ENCODE data around the gene DNAJC24.

DNAJC24 gene

GRCh38 chr11:31351168-31351567, 18.5 kb upstream of the DNAJC24 start:
- no peak for DNase-seq (ENCODE audit: insufficient read length, low spot score)
- no peak for FAIRE-seq
- TF ChIP-seq PAX5 (IDR thresholded peaks at IDR 0.05; ENCODE audit: insufficient read depth, low read length, severe bottlenecking), result no peak
- TF ChIP-seq SPI1 (IDR thresholded peaks at IDR 0.05; ENCODE audit: low read depth, low read length), result no peak
- no peak for TF ChIP-seq POLR2AphosphoS5 (IDR thresholded peaks at IDR 0.05; ENCODE audit: low read depth, low read length)
- no peak for TF ChIP-seq POLR2A (IDR thresholded peaks at IDR 0.05; ENCODE audit: low read depth, low read length)
- TF ChIP-seq POU2F2 (IDR thresholded peaks at IDR 0.05; ENCODE audit: low read depth, low read length), result no peak
- no peak for TF ChIP-seq TAF1 (IDR thresholded peaks at IDR 0.05; ENCODE audit: low read depth, low read length)

- no peak for DNase-seq (ENCODE audit: insufficient read length, low spot score)
- FAIRE-seq, result no peak
- no peak for TF ChIP-seq POLR2A (IDR thresholded peaks at IDR 0.05; ENCODE audit: low read depth, low read length)
Observed at GRCh38 chr11:31355131-31355530, 14.5 kb upstream of the DNAJC24 start.

- DNase-seq (ENCODE audit: insufficient read length, low spot score) (no peak), FAIRE-seq (no peak)
- TF ChIP-seq SPI1 (IDR thresholded peaks at IDR 0.05; ENCODE audit: low read depth, low read length) (no peak), PAX5 (IDR thresholded peaks at IDR 0.05; ENCODE audit: insufficient read depth, low read length, severe bottlenecking) (no peak), TAF1 (IDR thresholded peaks at IDR 0.05; ENCODE audit: low read depth, low read length) (no peak), POU2F2 (IDR thresholded peaks at IDR 0.05; ENCODE audit: low read depth, low read length) (no peak), POLR2A (IDR thresholded peaks at IDR 0.05; ENCODE audit: low read depth, low read length) (no peak), POLR2AphosphoS5 (IDR thresholded peaks at IDR 0.05; ENCODE audit: low read depth, low read length) (no peak)
Observed at GRCh38 chr11:31355817-31356216, 13.8 kb upstream of the DNAJC24 start.

- DNase-seq (ENCODE audit: insufficient read length, low spot score) (no peak), FAIRE-seq (no peak)
- no peak for TF ChIP-seq POU2F2 (IDR thresholded peaks at IDR 0.05; ENCODE audit: low read depth, low read length)
- TF ChIP-seq PAX5 (IDR thresholded peaks at IDR 0.05; ENCODE audit: insufficient read depth, low read length, severe bottlenecking), result no peak
Observed at GRCh38 chr11:31361743-31362142, 7.9 kb upstream of the DNAJC24 start.

- TF ChIP-seq TAF1 (IDR thresholded peaks at IDR 0.05; ENCODE audit: low read depth, low read length) (no peak), SPI1 (IDR thresholded peaks at IDR 0.05; ENCODE audit: low read depth, low read length) (no peak), POLR2AphosphoS5 (IDR thresholded peaks at IDR 0.05; ENCODE audit: low read depth, low read length) (no peak), POLR2A (IDR thresholded peaks at IDR 0.05; ENCODE audit: low read depth, low read length) (no peak), PAX5 (IDR thresholded peaks at IDR 0.05; ENCODE audit: insufficient read depth, low read length, severe bottlenecking) (no peak), POU2F2 (IDR thresholded peaks at IDR 0.05; ENCODE audit: low read depth, low read length) (no peak)
- DNase-seq (ENCODE audit: insufficient read length, low spot score) (no peak), FAIRE-seq (no peak)
Observed at GRCh38 chr11:31366795-31367194, 2.9 kb upstream of the DNAJC24 start.

GRCh38 chr11:31375879-31376278, 6.2 kb downstream of the DNAJC24 start:
- TF ChIP-seq POU2F2 (IDR thresholded peaks at IDR 0.05; ENCODE audit: low read depth, low read length) (no peak), TAF1 (IDR thresholded peaks at IDR 0.05; ENCODE audit: low read depth, low read length) (no peak), SPI1 (IDR thresholded peaks at IDR 0.05; ENCODE audit: low read depth, low read length) (no peak), POLR2AphosphoS5 (IDR thresholded peaks at IDR 0.05; ENCODE audit: low read depth, low read length) (no peak), POLR2A (IDR thresholded peaks at IDR 0.05; ENCODE audit: low read depth, low read length) (no peak), PAX5 (IDR thresholded peaks at IDR 0.05; ENCODE audit: insufficient read depth, low read length, severe bottlenecking) (no peak)
- FAIRE-seq, result no peak
- no peak for DNase-seq (ENCODE audit: insufficient read length, low spot score)

- DNase-seq (ENCODE audit: insufficient read length, low spot score) (no peak), FAIRE-seq (no peak)
- TF ChIP-seq POLR2AphosphoS5 (IDR thresholded peaks at IDR 0.05; ENCODE audit: low read depth, low read length) (no peak), TAF1 (IDR thresholded peaks at IDR 0.05; ENCODE audit: low read depth, low read length) (no peak), PAX5 (IDR thresholded peaks at IDR 0.05; ENCODE audit: insufficient read depth, low read length, severe bottlenecking) (no peak), POU2F2 (IDR thresholded peaks at IDR 0.05; ENCODE audit: low read depth, low read length) (no peak), SPI1 (IDR thresholded peaks at IDR 0.05; ENCODE audit: low read depth, low read length) (no peak), POLR2A (IDR thresholded peaks at IDR 0.05; ENCODE audit: low read depth, low read length) (no peak)
Observed at GRCh38 chr11:31383116-31383515, 13.5 kb downstream of the DNAJC24 start.

- FAIRE-seq (no peak), DNase-seq (ENCODE audit: insufficient read length, low spot score) (no peak)
- TF ChIP-seq POLR2A (IDR thresholded peaks at IDR 0.05; ENCODE audit: low read depth, low read length) (no peak), TAF1 (IDR thresholded peaks at IDR 0.05; ENCODE audit: low read depth, low read length) (no peak), SPI1 (IDR thresholded peaks at IDR 0.05; ENCODE audit: low read depth, low read length) (no peak), POU2F2 (IDR thresholded peaks at IDR 0.05; ENCODE audit: low read depth, low read length) (no peak), POLR2AphosphoS5 (IDR thresholded peaks at IDR 0.05; ENCODE audit: low read depth, low read length) (no peak), PAX5 (IDR thresholded peaks at IDR 0.05; ENCODE audit: insufficient read depth, low read length, severe bottlenecking) (no peak)
Observed at GRCh38 chr11:31387379-31387778, 17.7 kb downstream of the DNAJC24 start.

- peak; percentile 28 for FAIRE-seq
- no peak for TF ChIP-seq SPI1 (IDR thresholded peaks at IDR 0.05; ENCODE audit: low read depth, low read length)
- no peak for TF ChIP-seq POU2F2 (IDR thresholded peaks at IDR 0.05; ENCODE audit: low read depth, low read length)
- TF ChIP-seq PAX5 (IDR thresholded peaks at IDR 0.05; ENCODE audit: insufficient read depth, low read length, severe bottlenecking), result no peak
- DNase-seq (ENCODE audit: insufficient read length, low spot score), result no peak
Observed at GRCh38 chr11:31397239-31397834, 27.7 kb downstream of the DNAJC24 start.

- DNase-seq (ENCODE audit: insufficient read length, low spot score), result no peak
- no peak for FAIRE-seq
- TF ChIP-seq POLR2A (IDR thresholded peaks at IDR 0.05; ENCODE audit: low read depth, low read length), result no peak
- TF ChIP-seq PAX5 (IDR thresholded peaks at IDR 0.05; ENCODE audit: insufficient read depth, low read length, severe bottlenecking), result no peak
- TF ChIP-seq POU2F2 (IDR thresholded peaks at IDR 0.05; ENCODE audit: low read depth, low read length), result no peak
Observed at GRCh38 chr11:31404614-31405013, 35.0 kb downstream of the DNAJC24 start.

All from GM12891 (cell line).